HepG2 (cell line): Measurements from ENCODE around the gene SCML1. TPM values are rescaled to one million over a fixed set of nuclear protein-coding genes. Genes with fewer than 3 reads are reported as not detected.

ENCODE experiments used
- ASH2L ChIP-seq: fragments of 300-600, 200-600 bp; sonication (generic); IDR thresholded peaks from 2 replicates; pipeline ENCODE4 v1.7.0; 2017; ENCODE audit warnings: low read depth, mild to moderate bottlenecking, moderate library complexity, mixed read lengths, low read length; ENCODE audit not compliant: insufficient read length
- CBFB ChIP-seq: sonication (generic); formaldehyde crosslinking; IDR thresholded peaks from 2 replicates; pipeline ENCODE4 v1.4.0; 2020; ENCODE audit warnings: missing genetic modification reagents
- HBP1 ChIP-seq: IDR thresholded peaks from 2 replicates; pipeline ENCODE4 v1.6.1; 2016; ENCODE audit warnings: low read depth, control low read depth
- HHEX ChIP-seq: IDR thresholded peaks from 2 replicates; pipeline ENCODE4 v1.6.1; 2016; ENCODE audit warnings: control low read depth
- MLX ChIP-seq: IDR thresholded peaks from 2 replicates; pipeline ENCODE4 v1.6.1; 2016
- MTA1 ChIP-seq: sonication (generic); formaldehyde crosslinking; IDR thresholded peaks from 2 replicates; pipeline ENCODE4 v1.4.0; 2020; ENCODE audit warnings: missing genetic modification reagents, mild to moderate bottlenecking, borderline replicate concordance
- MXI1 ChIP-seq: IDR thresholded peaks from 3 replicates; pipeline ENCODE4 v1.6.1; 2012; ENCODE audit warnings: low read depth, low read length, inconsistent platforms, borderline replicate concordance
- POGZ ChIP-seq: sonication (generic); formaldehyde crosslinking; IDR thresholded peaks from 2 replicates; pipeline ENCODE4 v1.4.0; 2020; ENCODE audit warnings: mild to moderate bottlenecking, missing genetic modification reagents
- PRMT3 ChIP-seq: sonication (generic); formaldehyde crosslinking; IDR thresholded peaks from 2 replicates; pipeline ENCODE4 v1.8.1; 2022; ENCODE audit warnings: low read depth, mild to moderate bottlenecking, moderate library complexity, missing genetic modification reagents, borderline replicate concordance
- REL ChIP-seq: sonication (generic); formaldehyde crosslinking; conservative IDR thresholded peaks from 2 replicates; pipeline ENCODE4 v1.8.0; 2022; ENCODE audit warnings: mild to moderate bottlenecking, missing genetic modification reagents, moderate library complexity
- SAFB2 ChIP-seq: sonication (generic); formaldehyde crosslinking; IDR thresholded peaks from 2 replicates; pipeline ENCODE4 v1.5.1; 2020; ENCODE audit warnings: missing genetic modification reagents, low read depth, mild to moderate bottlenecking, borderline replicate concordance
- SATB2 ChIP-seq: sonication (generic); formaldehyde crosslinking; IDR thresholded peaks from 2 replicates; pipeline ENCODE4 v1.5.0; 2020; ENCODE audit warnings: missing genetic modification reagents
- SIN3A ChIP-seq: IDR thresholded peaks from 2 replicates; pipeline ENCODE4 v1.6.1; 2011; ENCODE audit warnings: low read depth, mild to moderate bottlenecking, control low read depth, low read length, borderline replicate concordance
- UBTF ChIP-seq: sonication (generic); formaldehyde crosslinking; IDR thresholded peaks from 2 replicates; pipeline ENCODE4 v1.4.0; 2020; ENCODE audit warnings: mild to moderate bottlenecking, missing genetic modification reagents
- ZBTB38 ChIP-seq: sonication (generic); formaldehyde crosslinking; IDR thresholded peaks from 2 replicates; pipeline ENCODE4 v1.5.1; 2020; ENCODE audit warnings: mild to moderate bottlenecking, missing genetic modification reagents
- ZNF496 ChIP-seq: sonication (generic); formaldehyde crosslinking; IDR thresholded peaks from 2 replicates; pipeline ENCODE4 v1.8.1; 2023; ENCODE audit warnings: mild to moderate bottlenecking, moderate library complexity, missing genetic modification reagents; ENCODE audit not compliant: insufficient replicate concordance
- ZSCAN21 ChIP-seq: sonication (generic); formaldehyde crosslinking; IDR thresholded peaks from 2 replicates; pipeline ENCODE4 v1.8.0; 2022; ENCODE audit warnings: mild to moderate bottlenecking, missing genetic modification reagents, moderate library complexity, borderline replicate concordance
- polyA plus RNA-seq, 8 experiments: library from polyadenylated mRNA; depleted of rRNA in 3 of 8; stranded (reverse) in 7 of 8; unstranded in 1 of 8; fragments of >200 nt; fragmentation: Illumina TruSeq in 4 of 8; extraction: Trizol in 4 of 8; gene quantifications; 2 replicates each; pipeline versions ENCODE4 v1.2.1 to v1.2.3, GENCODE V29; 2011 to 2016; ENCODE audit warnings: low read depth in 4 of 8, missing spikeins in 1 of 8, mixed read lengths in 1 of 8; ENCODE audit not compliant: insufficient read depth in 1 of 8
- total RNA-seq, 5 experiments: library from RNA; depleted of rRNA; stranded (reverse); fragments of >200 nt; fragmentation: Illumina TruSeq; extraction: Trizol; gene quantifications; 2 replicates each; pipeline ENCODE4 v1.2.3, GENCODE V29; 2016; ENCODE audit warnings: low read depth in 1 of 5
- TF ChIP-seq, protein P1 (sequence below): IDR thresholded peaks from 2 replicates; pipeline ENCODE4 v1.6.1; 2018; ENCODE audit warnings: missing genetic modification reagents, mild to moderate bottlenecking, missing compliant biosample characterization
- TF ChIP-seq, protein P2 (sequence below): sonication (generic); formaldehyde crosslinking; IDR thresholded peaks from 2 replicates; pipeline ENCODE4 v1.5.1; 2020; ENCODE audit warnings: mild to moderate bottlenecking, missing genetic modification reagents, moderate library complexity

Gene SCML1
- total and polyA plus RNA-seq, 2 of the 13 experiments (the other 11 are each of a cell fraction or from before 2014, with no cell fraction given), result 24.2 to 129 TPM

DNA sequence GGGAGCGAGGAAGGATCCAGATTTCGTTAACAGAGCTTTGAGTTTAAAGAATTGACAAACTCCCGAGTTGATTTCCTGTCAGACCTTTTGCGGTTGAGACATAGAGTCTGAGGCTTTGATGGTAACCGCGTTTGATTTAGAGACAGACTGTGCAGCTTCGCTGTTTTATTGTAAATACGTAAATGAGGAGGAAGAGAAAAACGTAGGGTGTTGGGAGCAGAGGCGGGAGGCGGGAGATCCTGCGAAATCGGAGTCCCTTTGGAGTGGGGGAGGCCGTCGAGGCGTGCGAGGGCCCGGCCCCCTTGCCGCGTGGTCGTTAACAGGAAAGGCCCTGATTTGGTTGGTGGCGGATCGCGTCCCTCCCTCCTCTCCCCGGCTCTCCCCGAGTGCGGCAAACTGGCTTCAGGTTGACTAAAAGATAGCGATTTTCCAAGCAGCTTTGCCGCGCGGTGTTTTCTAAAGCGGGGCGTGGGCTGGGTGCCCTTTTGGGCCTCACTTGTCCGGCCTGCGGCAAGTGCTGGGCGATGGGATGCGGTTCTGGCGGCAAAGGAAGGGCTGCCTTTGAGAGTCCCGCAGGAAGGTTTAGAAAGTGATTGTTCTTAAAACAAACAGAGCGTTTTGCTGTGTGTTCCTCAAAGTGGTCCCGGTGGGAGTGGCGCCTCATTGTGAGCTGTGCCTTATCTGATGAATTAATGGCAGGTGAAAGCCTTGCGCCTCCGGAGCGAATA is 857 bp downstream of the SCML1 start (continued):
- TF ChIP-seq ZNF496 (CRISPR knock-in tag) (no peak), SATB2 (CRISPR knock-in tag) (no peak), ZSCAN21 (CRISPR knock-in tag) (0 out of 2 replicates have a peak, but pooled peaks have one; percentile 43), ASH2L (peak; percentile 45), UBTF (CRISPR knock-in tag) (0 out of 2 replicates have a peak, but pooled peaks have one; percentile 37), ZBTB38 (CRISPR knock-in tag) (0 out of 2 replicates have a peak, but pooled peaks have one; percentile 22), HHEX (no peak), MXI1 (no peak; the same call in 2 of the 3 replicates), SIN3A (0 out of 2 replicates have a peak, but pooled peaks have one; percentile 31), MLX (CRISPR knock-in tag) (no peak), SAFB2 (no peak), CBFB (CRISPR knock-in tag) (0 out of 2 replicates have a peak, but pooled peaks have one; percentile 20), MTA1 (no peak), PRMT3 (CRISPR knock-in tag) (no peak), REL (CRISPR knock-in tag) (no peak), HBP1 (CRISPR knock-in tag) (no peak), POGZ (CRISPR knock-in tag) (no peak)
- TF ChIP-seq, protein P1, sequence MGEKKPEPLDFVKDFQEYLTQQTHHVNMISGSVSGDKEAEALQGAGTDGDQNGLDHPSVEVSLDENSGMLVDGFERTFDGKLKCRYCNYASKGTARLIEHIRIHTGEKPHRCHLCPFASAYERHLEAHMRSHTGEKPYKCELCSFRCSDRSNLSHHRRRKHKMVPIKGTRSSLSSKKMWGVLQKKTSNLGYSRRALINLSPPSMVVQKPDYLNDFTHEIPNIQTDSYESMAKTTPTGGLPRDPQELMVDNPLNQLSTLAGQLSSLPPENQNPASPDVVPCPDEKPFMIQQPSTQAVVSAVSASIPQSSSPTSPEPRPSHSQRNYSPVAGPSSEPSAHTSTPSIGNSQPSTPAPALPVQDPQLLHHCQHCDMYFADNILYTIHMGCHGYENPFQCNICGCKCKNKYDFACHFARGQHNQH (CRISPR knock-in tag), result no peak
- TF ChIP-seq, protein P2, sequence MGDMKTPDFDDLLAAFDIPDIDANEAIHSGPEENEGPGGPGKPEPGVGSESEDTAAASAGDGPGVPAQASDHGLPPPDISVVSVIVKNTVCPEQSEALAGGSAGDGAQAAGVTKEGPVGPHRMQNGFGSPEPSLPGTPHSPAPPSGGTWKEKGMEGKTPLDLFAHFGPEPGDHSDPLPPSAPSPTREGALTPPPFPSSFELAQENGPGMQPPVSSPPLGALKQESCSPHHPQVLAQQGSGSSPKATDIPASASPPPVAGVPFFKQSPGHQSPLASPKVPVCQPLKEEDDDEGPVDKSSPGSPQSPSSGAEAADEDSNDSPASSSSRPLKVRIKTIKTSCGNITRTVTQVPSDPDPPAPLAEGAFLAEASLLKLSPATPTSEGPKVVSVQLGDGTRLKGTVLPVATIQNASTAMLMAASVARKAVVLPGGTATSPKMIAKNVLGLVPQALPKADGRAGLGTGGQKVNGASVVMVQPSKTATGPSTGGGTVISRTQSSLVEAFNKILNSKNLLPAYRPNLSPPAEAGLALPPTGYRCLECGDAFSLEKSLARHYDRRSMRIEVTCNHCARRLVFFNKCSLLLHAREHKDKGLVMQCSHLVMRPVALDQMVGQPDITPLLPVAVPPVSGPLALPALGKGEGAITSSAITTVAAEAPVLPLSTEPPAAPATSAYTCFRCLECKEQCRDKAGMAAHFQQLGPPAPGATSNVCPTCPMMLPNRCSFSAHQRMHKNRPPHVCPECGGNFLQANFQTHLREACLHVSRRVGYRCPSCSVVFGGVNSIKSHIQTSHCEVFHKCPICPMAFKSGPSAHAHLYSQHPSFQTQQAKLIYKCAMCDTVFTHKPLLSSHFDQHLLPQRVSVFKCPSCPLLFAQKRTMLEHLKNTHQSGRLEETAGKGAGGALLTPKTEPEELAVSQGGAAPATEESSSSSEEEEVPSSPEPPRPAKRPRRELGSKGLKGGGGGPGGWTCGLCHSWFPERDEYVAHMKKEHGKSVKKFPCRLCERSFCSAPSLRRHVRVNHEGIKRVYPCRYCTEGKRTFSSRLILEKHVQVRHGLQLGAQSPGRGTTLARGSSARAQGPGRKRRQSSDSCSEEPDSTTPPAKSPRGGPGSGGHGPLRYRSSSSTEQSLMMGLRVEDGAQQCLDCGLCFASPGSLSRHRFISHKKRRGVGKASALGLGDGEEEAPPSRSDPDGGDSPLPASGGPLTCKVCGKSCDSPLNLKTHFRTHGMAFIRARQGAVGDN (CRISPR knock-in tag), result peak; percentile 82
